Occipital lobe (tissue), 2 donors: ENCODE results near the gene RALGAPA2. TPM values are rescaled to one million over a fixed set of nuclear protein-coding genes. Genes with fewer than 3 reads are reported as not detected.

Experiments
- DNase-seq: peaks from one replicate; lab custom pipeline; 2025; lab: John Stamatoyannopoulos, UW
- total RNA-seq: library from RNA; depleted of rRNA; stranded (reverse); fragments of >200 nt; gene quantifications from one replicate; pipeline ENCODE4 v1.2.3, GENCODE V29; 2014

RALGAPA2 gene
- total RNA-seq, 1 donor from 2014 or later, result 63.9 TPM

DNA sequence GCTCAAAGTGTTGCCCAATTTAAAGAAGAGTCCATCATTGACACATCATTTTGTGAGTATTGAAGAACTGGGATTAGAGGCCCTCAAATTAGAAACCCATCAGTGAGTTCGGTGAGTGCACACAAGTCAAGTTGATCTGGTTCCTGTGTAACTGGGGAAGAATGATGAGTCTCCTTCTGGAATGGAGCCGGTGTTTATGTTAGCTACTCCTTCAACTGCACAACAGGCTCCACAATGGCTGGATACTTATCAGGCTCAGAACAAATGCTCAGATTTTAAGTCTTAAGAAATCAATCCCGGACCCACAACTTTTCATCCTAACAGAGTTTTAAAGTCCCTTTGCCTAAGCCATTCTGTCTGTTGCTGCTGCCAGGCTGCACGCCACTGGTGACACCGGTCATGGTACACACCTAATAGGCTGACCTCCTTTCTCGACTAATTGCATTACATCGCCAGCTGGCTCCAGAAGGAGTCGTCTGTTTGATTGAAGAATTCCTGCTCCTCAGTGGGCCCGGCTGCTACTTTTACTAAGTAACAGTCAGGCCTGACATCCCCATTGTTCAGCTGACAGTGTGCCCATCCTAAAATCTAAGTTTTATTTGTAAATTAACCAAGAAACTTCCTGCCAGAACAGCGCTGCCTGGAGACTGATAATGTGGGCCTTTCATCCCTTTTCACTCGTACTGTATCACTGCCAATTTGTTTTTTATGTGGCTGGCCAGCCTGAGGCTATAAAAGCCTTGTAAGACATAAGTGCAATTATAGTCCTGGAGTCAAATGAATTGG, 214.2 kb downstream of the RALGAPA2 start:
- DNase-seq, result peak; percentile 8

DNA sequence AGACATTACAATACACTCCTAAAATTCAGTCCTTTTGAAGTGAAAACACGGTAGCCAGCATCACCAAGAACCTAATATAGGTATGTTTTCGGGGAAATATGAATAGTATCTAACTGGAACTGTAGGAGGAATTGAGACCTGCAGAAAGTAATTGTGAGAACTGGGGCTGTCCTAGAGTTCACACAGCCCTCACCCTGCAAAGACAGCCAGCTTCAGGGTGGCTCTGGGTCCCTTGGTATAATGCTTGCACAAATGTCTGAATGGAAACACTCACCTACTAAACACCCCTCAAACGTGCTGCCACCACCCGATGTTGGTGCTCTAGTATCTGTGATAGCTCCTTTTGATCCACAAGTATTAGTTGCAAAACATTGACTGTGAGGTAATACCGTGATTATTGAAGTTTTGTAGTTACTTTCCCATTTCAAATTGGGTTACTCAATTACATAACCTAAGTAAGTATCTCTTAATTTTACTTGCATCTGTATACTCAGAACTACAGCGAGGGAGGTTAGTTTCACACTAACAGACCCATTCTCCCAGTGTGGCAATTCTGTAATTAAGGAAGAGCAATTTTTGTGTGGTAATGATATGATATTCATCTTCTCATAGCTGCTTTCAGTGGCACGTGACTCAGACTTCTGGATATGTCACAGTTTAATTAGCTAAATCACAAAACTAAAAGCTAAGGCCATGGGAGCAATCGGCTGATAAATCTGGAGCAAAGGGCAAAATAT, 215.0 kb downstream of the RALGAPA2 start:
- DNase-seq, result no peak

DNA sequence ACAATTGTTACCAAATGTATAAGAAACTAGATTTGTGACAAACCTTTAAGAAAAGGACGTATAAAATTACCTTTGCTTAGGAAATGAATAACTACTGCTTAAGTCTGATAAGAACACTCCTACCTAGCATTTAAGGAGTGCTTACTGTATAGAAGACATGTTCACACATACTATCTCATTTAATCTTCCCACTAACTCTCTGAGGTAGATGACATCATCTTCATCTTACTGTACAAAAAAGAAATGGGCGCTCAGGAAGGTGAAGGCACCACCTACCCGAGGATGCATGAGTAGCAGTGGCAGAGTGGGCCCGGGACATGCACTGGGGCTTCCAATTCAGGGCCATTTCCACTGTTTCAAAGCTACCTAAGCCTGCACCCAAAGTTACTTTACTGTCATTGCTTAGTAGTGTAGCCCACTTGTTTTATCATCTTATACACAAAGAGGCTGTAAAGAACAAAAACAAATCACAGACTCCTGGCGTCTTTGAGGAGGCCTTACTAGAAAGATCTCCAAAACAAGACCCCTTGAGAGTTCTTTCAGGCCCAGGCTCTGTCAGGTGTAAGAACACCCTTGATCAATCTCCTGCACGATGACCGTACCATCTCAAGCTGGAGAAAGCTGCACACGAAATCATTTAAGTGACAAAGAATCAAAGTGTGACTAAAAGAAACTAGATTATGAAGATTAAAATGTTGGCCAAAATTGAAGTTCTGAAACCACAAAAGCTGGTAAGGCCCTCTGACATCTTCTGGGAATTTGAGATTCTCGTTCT, 216.5 kb downstream of the RALGAPA2 start:
- DNase-seq, result no peak

GRCh38 chr20:20493701-20494100, 218.7 kb downstream of the RALGAPA2 start:
- no peak for DNase-seq

- peak; percentile 65 for DNase-seq
These were observed 219.7 kb downstream of the RALGAPA2 start for GRCh38 chr20:20492521-20493332.

- DNase-seq, result no peak
These were observed 220.6 kb downstream of the RALGAPA2 start for GRCh38 chr20:20491784-20492264.

DNA sequence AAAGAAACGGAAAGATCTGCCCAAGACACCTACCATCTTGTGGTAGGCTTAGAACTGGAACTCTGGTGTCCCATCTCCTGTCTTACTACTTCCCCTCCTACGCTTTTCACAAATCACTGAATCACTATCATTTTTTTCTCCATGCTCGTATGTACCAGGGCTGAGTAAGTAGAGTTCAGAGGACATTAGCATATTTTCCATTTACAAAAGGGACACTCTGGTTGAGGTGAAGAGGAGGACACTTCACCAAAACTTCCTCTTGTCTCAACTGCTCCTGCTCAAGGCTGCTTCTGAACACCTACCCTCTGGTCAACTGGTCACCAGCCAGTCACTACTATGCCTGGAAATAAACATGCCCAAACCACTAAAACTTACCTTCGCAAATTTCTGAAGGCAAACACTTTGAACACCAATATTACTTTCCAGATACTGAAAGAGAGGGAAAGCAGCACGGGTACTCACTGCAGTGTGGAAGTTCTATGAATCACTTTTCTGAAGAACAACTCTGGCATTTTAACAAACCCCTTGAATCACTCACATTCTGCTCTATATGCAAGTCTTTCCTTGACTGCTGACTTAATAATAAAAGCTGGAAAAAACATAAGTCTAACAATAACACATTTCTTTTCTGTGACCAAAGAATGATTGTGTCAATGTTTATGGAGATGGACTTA, 221.2 kb downstream of the RALGAPA2 start:
- DNase-seq, result no peak

GRCh38 chr20:20490673-20491072, 221.8 kb downstream of the RALGAPA2 start:
- DNase-seq, result no peak

- no peak for DNase-seq
These were observed 222.6 kb downstream of the RALGAPA2 start for GRCh38 chr20:20489648-20490341.

DNA sequence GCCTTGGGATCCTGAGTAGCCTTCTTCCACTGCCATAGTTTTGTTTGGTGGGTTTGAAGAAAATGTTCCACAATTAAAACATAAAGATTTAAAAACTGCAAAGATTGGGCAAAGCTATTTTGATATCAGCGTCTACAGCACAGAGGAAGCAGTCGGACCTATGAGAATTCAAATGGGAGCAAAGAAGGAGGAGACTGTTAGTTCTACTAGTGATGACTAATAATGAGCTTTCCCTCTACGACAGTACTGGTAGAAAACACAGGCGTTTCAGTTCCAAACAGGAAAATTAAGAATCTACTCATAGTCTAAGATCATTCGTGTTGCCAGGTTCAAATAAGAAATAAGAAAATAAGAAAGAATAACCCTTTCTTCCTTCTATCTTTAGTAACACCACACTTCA, 223.4 kb downstream of the RALGAPA2 start:
- DNase-seq, result no peak

DNA sequence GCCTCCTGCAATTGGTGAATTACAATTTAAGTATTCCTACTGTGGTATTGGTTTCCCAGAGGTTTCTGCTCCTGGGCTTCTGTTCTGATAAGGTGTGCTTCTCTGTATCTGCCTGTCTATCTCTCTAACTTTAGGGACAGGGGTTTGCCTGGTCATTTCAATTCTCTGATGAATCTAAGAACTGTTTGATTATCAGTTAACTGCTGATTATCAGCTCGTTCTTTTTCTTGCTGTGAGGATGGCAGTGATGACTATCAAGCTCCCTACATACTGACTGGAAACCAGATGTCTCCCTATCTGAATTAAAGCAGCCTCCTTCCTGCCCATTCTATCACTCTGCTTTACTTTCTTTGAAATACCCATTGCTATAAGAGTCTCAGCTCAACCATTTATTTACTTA, 224.1 kb downstream of the RALGAPA2 start:
- DNase-seq, result no peak

DNA sequence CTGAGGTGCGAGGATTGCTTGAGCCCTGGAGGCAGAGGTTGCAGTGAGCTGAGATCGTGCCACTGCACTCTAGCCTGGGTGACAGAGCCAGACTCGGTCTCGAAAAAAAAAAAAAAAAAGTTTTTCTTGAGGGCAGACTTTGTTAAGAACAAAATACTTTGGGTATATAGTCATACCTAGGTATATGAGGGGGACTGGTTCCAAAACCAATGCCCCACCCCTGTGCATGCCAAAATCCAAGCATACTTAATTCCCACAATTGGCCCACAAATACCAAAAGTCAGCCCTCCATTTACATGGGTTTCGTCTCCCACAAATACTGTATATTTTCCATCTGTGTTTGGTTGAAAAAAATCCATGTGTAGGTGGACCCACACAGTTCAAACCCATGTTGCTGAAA, 224.6 kb downstream of the RALGAPA2 start:
- DNase-seq, result no peak

DNA sequence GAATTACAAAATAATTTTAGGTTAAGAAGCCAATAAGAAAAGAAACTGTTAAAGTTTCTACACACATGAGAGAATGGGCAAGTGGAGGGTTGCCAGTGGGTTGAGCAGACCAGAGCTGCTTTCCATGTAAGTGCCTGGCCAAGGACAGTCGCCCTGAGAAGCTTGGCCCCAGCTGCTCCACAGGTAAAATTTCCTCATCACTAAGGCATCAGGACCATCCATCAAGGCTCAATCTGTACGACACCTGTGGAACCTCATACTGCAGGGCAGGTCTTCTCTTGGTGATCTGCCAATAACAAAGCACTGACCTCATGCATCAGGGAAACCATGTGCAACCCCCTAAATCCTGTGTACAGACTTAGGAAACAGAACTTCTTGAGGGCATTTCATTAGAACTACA, 229.1 kb downstream of the RALGAPA2 start:
- DNase-seq, result no peak

- no peak for DNase-seq
These were observed 230.0 kb downstream of the RALGAPA2 start for GRCh38 chr20:20482453-20482852.

DNA sequence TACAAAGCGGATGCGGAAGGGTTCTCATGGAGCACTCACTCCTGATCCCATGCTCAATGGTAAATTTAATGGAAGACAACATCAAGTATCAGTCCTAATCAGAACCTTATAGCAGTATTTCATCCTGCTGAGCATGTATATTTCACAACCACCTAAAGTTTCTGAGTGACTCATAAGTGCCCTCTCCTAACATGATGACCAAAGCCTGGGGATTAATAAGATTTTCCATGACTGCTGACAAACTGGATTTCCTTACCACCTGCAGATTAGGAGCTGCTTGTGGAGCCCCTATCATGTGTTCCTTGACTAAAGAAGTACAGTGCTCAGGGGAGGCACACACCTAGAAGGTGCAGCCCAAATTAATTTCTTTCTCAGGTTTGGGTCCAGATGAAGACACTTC, 231.8 kb downstream of the RALGAPA2 start:
- DNase-seq, result no peak

DNA sequence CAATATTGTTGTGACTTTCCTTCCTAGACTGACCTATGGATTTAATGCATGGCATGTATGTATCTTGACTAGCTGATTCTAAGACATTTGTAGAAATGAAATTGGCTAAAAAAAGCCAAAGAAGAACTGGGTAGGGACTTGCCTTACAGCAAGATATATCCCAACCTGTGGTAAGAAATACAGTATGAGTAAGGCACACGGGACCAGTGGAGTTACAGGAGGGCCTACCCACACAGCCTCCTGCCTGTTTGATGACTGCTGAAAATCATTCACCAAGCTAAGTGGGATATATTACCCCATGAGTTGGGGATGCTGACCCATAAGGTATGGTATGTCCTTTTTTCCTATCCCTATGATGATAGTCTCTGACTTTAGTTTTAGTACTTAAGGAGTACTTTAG, 232.3 kb downstream of the RALGAPA2 start:
- DNase-seq, result no peak

- DNase-seq, result no peak
These were observed 234.9 kb downstream of the RALGAPA2 start for GRCh38 chr20:20477444-20478041.

- DNase-seq, result no peak
These were observed 235.9 kb downstream of the RALGAPA2 start for GRCh38 chr20:20476504-20476903.

DNA sequence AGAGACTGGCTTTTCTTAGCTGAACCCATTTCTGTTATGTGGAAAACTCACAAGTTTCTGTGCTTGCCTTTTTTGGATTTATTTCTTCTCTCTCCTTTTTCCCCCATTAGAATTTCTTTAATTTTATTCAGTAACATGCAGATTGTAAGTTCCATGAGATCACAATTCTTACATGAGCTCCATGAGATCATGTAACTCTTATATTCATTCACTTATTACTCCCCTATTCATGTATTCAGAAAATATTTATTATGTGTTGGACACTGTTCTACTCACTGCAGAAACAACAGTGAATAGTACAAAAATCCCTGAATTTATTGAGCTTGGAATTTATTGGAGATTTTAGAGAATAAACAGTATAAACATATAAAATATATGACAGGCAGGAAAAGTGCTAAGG, 238.8 kb downstream of the RALGAPA2 start:
- no peak for DNase-seq
